ENCODE measurements around the gene ABCG2. TPM values are rescaled to one million over a fixed set of nuclear protein-coding genes. Genes with fewer than 3 reads are reported as not detected.

ABCG2 gene
- total RNA-seq, 1 experiment from 2014 or later, result 0.44 TPM

DNA sequence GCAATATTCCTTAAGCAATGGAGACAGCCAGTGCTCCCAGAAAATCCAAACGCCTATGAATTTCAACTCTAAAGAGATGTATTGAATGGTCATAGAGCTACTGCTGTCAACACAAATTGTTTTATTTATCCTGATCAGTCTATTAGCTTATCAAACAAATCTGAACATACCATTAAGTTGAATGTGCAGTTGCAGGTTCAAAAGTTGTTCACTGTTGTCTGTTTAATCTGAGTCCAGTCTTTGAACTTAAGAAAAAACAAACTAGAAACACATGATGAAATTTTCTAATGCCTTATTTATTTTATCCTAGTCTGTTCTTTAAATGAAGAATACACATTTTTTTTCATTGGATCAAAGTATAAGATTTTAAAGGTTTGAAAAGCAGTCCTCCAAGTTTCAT lies 77.8 kb downstream of the ABCG2 start:
- Histone ChIP-seq H3K27ac (ENCODE audit: low read depth, low read length) (no peak overlapping the region), H3K27me3 (ENCODE audit: insufficient read depth, low read length) (no peaks in the 10 kb centered on the region), H3K9ac (ENCODE audit: low read length) (no peak overlapping the region), H3K9me2 (ENCODE audit: insufficient read depth) (no peaks in the 10 kb centered on the region), H3K36me3 (ENCODE audit: control insufficient read depth in 1 of 2, insufficient read depth in 2 of 2, low read length in 2 of 2) (peaks cover 0 to 5% of the 10 kb centered on the region in 2 experiments; a peak in 2 of 4 replicates), H3K4me1 (ENCODE audit: control insufficient read depth in 1 of 2, insufficient read depth in 2 of 2, low read length in 2 of 2) (no peaks in the 10 kb centered on the region), H3K9me3 (ENCODE audit: control insufficient read depth in 1 of 2, insufficient read depth in 1 of 2, low read depth in 1 of 2, low read length in 2 of 2) (no peaks in the 10 kb centered on the region), H3K79me2 (ENCODE audit: insufficient read depth, low read length) (no peaks in the 10 kb centered on the region), H2AFZ (ENCODE audit: low read depth, low read length, poor library complexity, severe bottlenecking) (no peak overlapping the region), H3K4me3 (replicated peaks in 1 of 2; ENCODE audit: low read depth in 1 of 2, low read length in 2 of 2) (no peak overlapping the region), H4K20me1 (ENCODE audit: insufficient read depth) (no peaks in the 10 kb centered on the region), H3K4me2 (ENCODE audit: low read length) (no peak overlapping the region)
- no peak for TF ChIP-seq EGR1 (IDR thresholded peaks at IDR 0.05; ENCODE audit: low read depth)
- POLR2A ChIA-PET, result no interaction called here
- intact Hi-C loops (cut with micrococcal nuclease), result no loop called here
- no TSS peak for BruUV-seq (replicated peaks)
- DNase-seq (ENCODE audit: low read depth, low spot score) (no peak), ATAC-seq (no peak)
- CTCF ChIA-PET, result no interaction called here
- RAD21 ChIA-PET (ENCODE audit: low non-redundant PET in 1 of 2, low total read pairs in 2 of 2, uncharacterized antibody in 2 of 2, unreplicated experiment in 2 of 2), result no interaction called here

DNA sequence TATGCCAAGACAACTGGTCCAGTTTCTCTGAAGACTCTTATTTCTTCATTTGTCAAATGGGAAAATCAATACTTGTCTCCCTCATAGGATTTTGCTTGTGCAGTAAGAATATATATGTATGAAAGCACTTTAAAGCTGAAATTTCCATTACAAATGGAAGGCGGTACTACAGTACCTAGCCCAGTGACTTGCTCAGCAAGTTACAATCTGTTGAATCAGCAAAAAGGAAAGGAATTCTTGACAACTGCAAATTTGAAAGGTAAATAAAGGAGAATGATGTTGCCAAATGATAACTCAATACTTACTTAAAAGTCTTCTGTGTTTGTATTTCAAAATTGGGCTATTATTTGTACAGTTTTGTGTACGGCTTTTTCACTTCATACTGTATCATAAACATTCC lies 79.9 kb downstream of the ABCG2 start:
- POLR2A ChIA-PET, result no interaction called here
- Histone ChIP-seq H3K27ac (ENCODE audit: low read depth, low read length) (no peak overlapping the region), H3K27me3 (ENCODE audit: insufficient read depth, low read length) (no peaks in the 10 kb centered on the region), H4K20me1 (ENCODE audit: insufficient read depth) (no peaks in the 10 kb centered on the region), H2AFZ (ENCODE audit: low read depth, low read length, poor library complexity, severe bottlenecking) (no peak overlapping the region), H3K36me3 (ENCODE audit: control insufficient read depth in 1 of 2, insufficient read depth in 2 of 2, low read length in 2 of 2) (peaks cover 0 to 7% of the 10 kb centered on the region in 2 experiments; a peak in 2 of 4 replicates), H3K4me3 (replicated peaks in 1 of 2; ENCODE audit: low read depth in 1 of 2, low read length in 2 of 2) (no peak overlapping the region), H3K79me2 (ENCODE audit: insufficient read depth, low read length) (no peaks in the 10 kb centered on the region), H3K9me3 (ENCODE audit: control insufficient read depth in 1 of 2, insufficient read depth in 1 of 2, low read depth in 1 of 2, low read length in 2 of 2) (no peaks in the 10 kb centered on the region), H3K4me2 (ENCODE audit: low read length) (no peak overlapping the region), H3K4me1 (ENCODE audit: control insufficient read depth in 1 of 2, insufficient read depth in 2 of 2, low read length in 2 of 2) (no peaks in the 10 kb centered on the region), H3K9ac (ENCODE audit: low read length) (no peak overlapping the region), H3K9me2 (ENCODE audit: insufficient read depth) (no peaks in the 10 kb centered on the region)
- RAD21 ChIA-PET (ENCODE audit: low non-redundant PET in 1 of 2, low total read pairs in 2 of 2, uncharacterized antibody in 2 of 2, unreplicated experiment in 2 of 2), result no interaction called here
- intact Hi-C loops (cut with micrococcal nuclease), result no loop called here
- CTCF ChIA-PET, result no interaction called here
- BruUV-seq (replicated peaks), result no TSS peak
- DNase-seq (ENCODE audit: low read depth, low spot score), result no peak
- no peak for ATAC-seq
- TF ChIP-seq SRF (IDR thresholded peaks at IDR 0.05; ENCODE audit: low read depth), result no peak
- no peak for TF ChIP-seq ELF1 (IDR thresholded peaks at IDR 0.05; ENCODE audit: borderline replicate concordance, low read depth)
- TF ChIP-seq, protein P1, sequence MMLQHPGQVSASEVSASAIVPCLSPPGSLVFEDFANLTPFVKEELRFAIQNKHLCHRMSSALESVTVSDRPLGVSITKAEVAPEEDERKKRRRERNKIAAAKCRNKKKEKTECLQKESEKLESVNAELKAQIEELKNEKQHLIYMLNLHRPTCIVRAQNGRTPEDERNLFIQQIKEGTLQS (IDR thresholded peaks at IDR 0.05), result no peak
- no peak for TF ChIP-seq TCF7L2 (IDR thresholded peaks at IDR 0.05; ENCODE audit: borderline replicate concordance, extremely low read depth, insufficient read depth, insufficient read length)
- no peak for TF ChIP-seq EGR1 (IDR thresholded peaks at IDR 0.05; ENCODE audit: low read depth)
- TF ChIP-seq JUND (IDR thresholded peaks at IDR 0.05), result no peak
- no peak for TF ChIP-seq CBX3 (IDR thresholded peaks at IDR 0.05; ENCODE audit: low read depth)
- TF ChIP-seq ZFX (IDR thresholded peaks at IDR 0.05), result no peak
- no peak for TF ChIP-seq EZH2phosphoT487 (IDR thresholded peaks at IDR 0.05; ENCODE audit: borderline replicate concordance)
- TF ChIP-seq SIN3A (IDR thresholded peaks at IDR 0.05; ENCODE audit: low read depth), result no peak
- TF ChIP-seq YY1 (IDR thresholded peaks at IDR 0.05; ENCODE audit: extremely low read depth, insufficient replicate concordance, low read depth, low read length), result no peak
- TF ChIP-seq, protein P2, sequence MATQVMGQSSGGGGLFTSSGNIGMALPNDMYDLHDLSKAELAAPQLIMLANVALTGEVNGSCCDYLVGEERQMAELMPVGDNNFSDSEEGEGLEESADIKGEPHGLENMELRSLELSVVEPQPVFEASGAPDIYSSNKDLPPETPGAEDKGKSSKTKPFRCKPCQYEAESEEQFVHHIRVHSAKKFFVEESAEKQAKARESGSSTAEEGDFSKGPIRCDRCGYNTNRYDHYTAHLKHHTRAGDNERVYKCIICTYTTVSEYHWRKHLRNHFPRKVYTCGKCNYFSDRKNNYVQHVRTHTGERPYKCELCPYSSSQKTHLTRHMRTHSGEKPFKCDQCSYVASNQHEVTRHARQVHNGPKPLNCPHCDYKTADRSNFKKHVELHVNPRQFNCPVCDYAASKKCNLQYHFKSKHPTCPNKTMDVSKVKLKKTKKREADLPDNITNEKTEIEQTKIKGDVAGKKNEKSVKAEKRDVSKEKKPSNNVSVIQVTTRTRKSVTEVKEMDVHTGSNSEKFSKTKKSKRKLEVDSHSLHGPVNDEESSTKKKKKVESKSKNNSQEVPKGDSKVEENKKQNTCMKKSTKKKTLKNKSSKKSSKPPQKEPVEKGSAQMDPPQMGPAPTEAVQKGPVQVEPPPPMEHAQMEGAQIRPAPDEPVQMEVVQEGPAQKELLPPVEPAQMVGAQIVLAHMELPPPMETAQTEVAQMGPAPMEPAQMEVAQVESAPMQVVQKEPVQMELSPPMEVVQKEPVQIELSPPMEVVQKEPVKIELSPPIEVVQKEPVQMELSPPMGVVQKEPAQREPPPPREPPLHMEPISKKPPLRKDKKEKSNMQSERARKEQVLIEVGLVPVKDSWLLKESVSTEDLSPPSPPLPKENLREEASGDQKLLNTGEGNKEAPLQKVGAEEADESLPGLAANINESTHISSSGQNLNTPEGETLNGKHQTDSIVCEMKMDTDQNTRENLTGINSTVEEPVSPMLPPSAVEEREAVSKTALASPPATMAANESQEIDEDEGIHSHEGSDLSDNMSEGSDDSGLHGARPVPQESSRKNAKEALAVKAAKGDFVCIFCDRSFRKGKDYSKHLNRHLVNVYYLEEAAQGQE (IDR thresholded peaks at IDR 0.05; ENCODE audit: low read depth), result no peak
- TF ChIP-seq CEBPB (IDR thresholded peaks at IDR 0.05; ENCODE audit: low read depth), result no peak
